Measurements from ENCODE around the gene GALNT14. TPM values are rescaled to one million over a fixed set of nuclear protein-coding genes. Genes with fewer than 3 reads are reported as not detected.

The GALNT14 gene
- total and polyA plus RNA-seq, 8 donors: 1.5 to 8.3 (median 5.3) TPM

GRCh38 chr2:31049264-31049663 is 89.0 kb downstream of the GALNT14 start:
- H3K9me3 ChIP-seq: no peaks in the 10 kb centered on the region
- no peak for ATAC-seq
- intact Hi-C loops (cut with DNase I): no loop called here

GRCh38 chr2:31047599-31047998 is 90.6 kb downstream of the GALNT14 start:
- Histone ChIP-seq H3K27me3 (no peaks in the 10 kb centered on the region), H3K27ac (no peak overlapping the region), H3K4me1 (peaks cover 0 to 7% of the 10 kb centered on the region in 2 donors), H3K36me3 (no peaks in the 10 kb centered on the region), H3K4me3 (no peak overlapping the region), H3K9me3 (no peaks in the 10 kb centered on the region)
- intact Hi-C loops (cut with DNase I): no loop called here
- DNase-seq (no peak), ATAC-seq (no peak)
- no peak for TF ChIP-seq CTCF (IDR thresholded peaks at IDR 0.05)

More at GRCh38 chr2:31049264-31049663, 89.0 kb downstream of the GALNT14 start:
- H3K27ac ChIP-seq: no peak overlapping the region
- no peaks in the 10 kb centered on the region for H3K36me3 ChIP-seq
- no peak overlapping the region for H3K4me3 ChIP-seq
- DNase-seq: no peak
- H3K27me3 ChIP-seq: no peaks in the 10 kb centered on the region
- peaks cover 0 to 7% of the 10 kb centered on the region in 2 donors for H3K4me1 ChIP-seq
- TF ChIP-seq CTCF (IDR thresholded peaks at IDR 0.05): no peak

- no peak for TF ChIP-seq CTCF (IDR thresholded peaks at IDR 0.05)
- DNase-seq (no peak), ATAC-seq (no peak)
- intact Hi-C loops (cut with DNase I): no loop called here
- Histone ChIP-seq H3K4me1 (no peaks in the 10 kb centered on the region), H3K27me3 (no peaks in the 10 kb centered on the region), H3K36me3 (no peaks in the 10 kb centered on the region), H3K27ac (no peak overlapping the region), H3K9me3 (peaks cover 0 to 30% of the 10 kb centered on the region in 2 donors), H3K4me3 (no peak overlapping the region)
Measured at GRCh38 chr2:31038385-31038784, 99.9 kb downstream of the GALNT14 start.

GRCh38 chr2:31037058-31037457 is 101.2 kb downstream of the GALNT14 start:
- no peak for ATAC-seq
- DNase-seq: no peak
- intact Hi-C loops (cut with DNase I): no loop called here

GRCh38 chr2:31033032-31033431 is 105.2 kb downstream of the GALNT14 start:
- Histone ChIP-seq H3K9me3 (peaks cover 0 to 25% of the 10 kb centered on the region in 2 donors), H3K27me3 (no peaks in the 10 kb centered on the region), H3K4me3 (no peak overlapping the region), H3K27ac (peak overlapping the region in 1 of 2 donors; percentile 75), H3K4me1 (peaks cover 0 to 10% of the 10 kb centered on the region in 2 donors), H3K36me3 (no peaks in the 10 kb centered on the region)
- TF ChIP-seq CTCF (IDR thresholded peaks at IDR 0.05): no peak
- DNase-seq (no peak), ATAC-seq (no peak)
- intact Hi-C loops (cut with DNase I): no loop called here

More at GRCh38 chr2:31037058-31037457, 101.2 kb downstream of the GALNT14 start:
- Histone ChIP-seq H3K27ac (no peak overlapping the region), H3K4me1 (peaks cover 0 to 8% of the 10 kb centered on the region in 2 donors), H3K9me3 (peaks cover 0 to 30% of the 10 kb centered on the region in 2 donors), H3K4me3 (no peak overlapping the region), H3K36me3 (no peaks in the 10 kb centered on the region), H3K27me3 (no peaks in the 10 kb centered on the region)
- TF ChIP-seq CTCF (IDR thresholded peaks at IDR 0.05): no peak
